WTC11 (cell line): ENCODE results near the gene MIER1.
A peak's percentile ranks its signal among the peaks of the same experiment; 100 is the strongest.

ENCODE experiments used
- CTCF ChIP-seq: fragments of 200-600 bp; IDR thresholded peaks from 2 replicates; pipeline ENCODE4 v1.8.0; 2022; ENCODE audit warnings: antibody characterized with exemption
- E2F4 ChIP-seq: sonication (generic); formaldehyde crosslinking; IDR thresholded peaks from 2 replicates; pipeline ENCODE4 v1.8.1; 2022; ENCODE audit warnings: low read depth, mild to moderate bottlenecking, moderate library complexity, missing genetic modification reagents, borderline replicate concordance
- ESRRA ChIP-seq: sonication (generic); formaldehyde crosslinking; IDR thresholded peaks from 2 replicates; pipeline ENCODE4 v1.8.1; 2022; ENCODE audit warnings: mild to moderate bottlenecking, missing genetic modification reagents, borderline replicate concordance
- ETV6 ChIP-seq: sonication (generic); formaldehyde crosslinking; IDR thresholded peaks from 2 replicates; pipeline ENCODE4 v1.8.1; 2022; ENCODE audit warnings: mild to moderate bottlenecking, missing genetic modification reagents
- GRHL2 ChIP-seq: fragments of 250-450 bp; sonication (Bioruptor Pico); IDR thresholded peaks from 2 replicates; pipeline ENCODE4 v1.8.0; 2022; ENCODE audit warnings: mild to moderate bottlenecking, moderate library complexity; ENCODE audit not compliant: insufficient replicate concordance, severe bottlenecking
- SMAD3 ChIP-seq: sonication (generic); formaldehyde crosslinking; IDR thresholded peaks from 2 replicates; pipeline ENCODE4 v1.8.0; 2022; ENCODE audit warnings: missing genetic modification reagents, mild to moderate bottlenecking, borderline replicate concordance
- ZNF121 ChIP-seq: sonication (generic); formaldehyde crosslinking; IDR thresholded peaks from 2 replicates; pipeline ENCODE4 v1.8.0; 2023; ENCODE audit warnings: missing genetic modification reagents
- TF ChIP-seq, protein P1 (sequence below): fragments of 250-450 bp; sonication (Bioruptor Pico); IDR thresholded peaks from 2 replicates; pipeline ENCODE4 v1.9.0; 2021; ENCODE audit warnings: mild to moderate bottlenecking
- TF ChIP-seq, protein P2 (sequence below): sonication (generic); formaldehyde crosslinking; IDR thresholded peaks from 2 replicates; pipeline ENCODE4 v1.8.0; 2022; ENCODE audit warnings: mild to moderate bottlenecking, missing genetic modification reagents

GRCh38 chr1:66996018-66996682 is 71.4 kb downstream of the MIER1 start:
- TF ChIP-seq GRHL2 (no peak), CTCF (0 out of 2 replicates have a peak, but pooled peaks have one; percentile 42), E2F4 (CRISPR knock-in tag) (no peak), ETV6 (CRISPR knock-in tag) (no peak), ESRRA (CRISPR knock-in tag) (no peak), SMAD3 (CRISPR knock-in tag) (no peak), ZNF121 (CRISPR knock-in tag) (no peak)
- TF ChIP-seq, protein P1, sequence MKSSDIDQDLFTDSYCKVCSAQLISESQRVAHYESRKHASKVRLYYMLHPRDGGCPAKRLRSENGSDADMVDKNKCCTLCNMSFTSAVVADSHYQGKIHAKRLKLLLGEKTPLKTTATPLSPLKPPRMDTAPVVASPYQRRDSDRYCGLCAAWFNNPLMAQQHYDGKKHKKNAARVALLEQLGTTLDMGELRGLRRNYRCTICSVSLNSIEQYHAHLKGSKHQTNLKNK (CRISPR knock-in tag): no peak
- TF ChIP-seq, protein P2, sequence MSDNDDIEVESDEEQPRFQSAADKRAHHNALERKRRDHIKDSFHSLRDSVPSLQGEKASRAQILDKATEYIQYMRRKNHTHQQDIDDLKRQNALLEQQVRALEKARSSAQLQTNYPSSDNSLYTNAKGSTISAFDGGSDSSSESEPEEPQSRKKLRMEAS (CRISPR knock-in tag): no peak
